GM23338 (cell line): ENCODE results near the gene BMP3. TPM values are rescaled to one million over a fixed set of nuclear protein-coding genes. Genes with fewer than 3 reads are reported as not detected.

Experiments used
- ATAC-seq: fragments of 200-7000 bp; cut with Tn5 transposase; 3 replicates; pipeline ENCODE4 v1.9.1; 2020
- DNase-seq: peaks from one replicate; pipeline ENCODE4 v3.0.0-alpha.2; 2015; ENCODE audit warnings: low spot score
- H2AFZ ChIP-seq: fragments of 200-600 bp; sonication (generic); 2 replicates; pipeline ENCODE4 v1.8.0; 2016; ENCODE audit warnings: antibody characterized with exemption, mild to moderate bottlenecking, moderate library complexity
- H3F3A ChIP-seq: fragments of 200-600 bp; sonication (generic); replicated peaks from 2 replicates; pipeline ENCODE4 v1.8.0; 2017; ENCODE audit warnings: antibody characterized with exemption, mixed run types, low read depth
- H3K27ac ChIP-seq: fragments of 200-600 bp; sonication (generic); 2 replicates; pipeline ENCODE4 v1.6.1; 2016; ENCODE audit warnings: low read depth
- H3K27me3 ChIP-seq: fragments of 200-600 bp; sonication (generic); 2 replicates; pipeline ENCODE4 v1.8.0; 2016; ENCODE audit warnings: mild to moderate bottlenecking, mixed run types, moderate library complexity; ENCODE audit not compliant: insufficient read depth
- H3K36me3 ChIP-seq: fragments of 200-600 bp; sonication (generic); 2 replicates; pipeline ENCODE4 v1.8.0; 2016; ENCODE audit warnings: mild to moderate bottlenecking; ENCODE audit not compliant: insufficient read depth
- H3K4me1 ChIP-seq: fragments of 200-600 bp; sonication (generic); 2 replicates; pipeline ENCODE4 v1.8.0; 2016; ENCODE audit warnings: mild to moderate bottlenecking, moderate library complexity; ENCODE audit not compliant: insufficient read depth
- H3K4me2 ChIP-seq: fragments of 200-600 bp; sonication (generic); 2 replicates; pipeline ENCODE4 v1.7.1; 2017; ENCODE audit warnings: mixed run types
- H3K4me3 ChIP-seq: fragments of 200-600 bp; sonication (generic); 2 replicates; pipeline ENCODE4 v1.6.1; 2016; ENCODE audit warnings: mixed run types
- H3K79me2 ChIP-seq: fragments of 200-600 bp; sonication (generic); replicated peaks from 2 replicates; pipeline ENCODE4 v1.8.0; 2017; ENCODE audit warnings: mild to moderate bottlenecking; ENCODE audit not compliant: insufficient read depth
- H3K9me2 ChIP-seq: fragments of 200-600 bp; sonication (generic); 2 replicates; pipeline ENCODE4 v1.8.0; 2017; ENCODE audit not compliant: insufficient read depth
- H4K20me1 ChIP-seq: fragments of 200-600 bp; sonication (generic); replicated peaks from 2 replicates; pipeline ENCODE4 v1.8.0; 2017; ENCODE audit warnings: mild to moderate bottlenecking; ENCODE audit not compliant: insufficient read depth
- H3K27ac Mint-ChIP-seq: 2 replicates; pipeline ENCODE4 v1.8.0; 2020; ENCODE audit warnings: inconsistent platforms, mild to moderate bottlenecking, moderate library complexity, mixed read lengths
- H3K27me3 Mint-ChIP-seq: 3 replicates; pipeline ENCODE4 v1.8.0; 2022; ENCODE audit warnings: low read depth, mild to moderate bottlenecking, moderate library complexity, mixed read lengths, inconsistent platforms; ENCODE audit not compliant: insufficient read depth, poor library complexity
- H3K36me3 Mint-ChIP-seq: 3 replicates; pipeline ENCODE4 v1.8.0; 2021; ENCODE audit warnings: low read depth, mild to moderate bottlenecking, inconsistent platforms, moderate library complexity, mixed read lengths
- H3K4me1 Mint-ChIP-seq: 3 replicates; pipeline ENCODE4 v1.8.0; 2020; ENCODE audit warnings: mild to moderate bottlenecking, inconsistent platforms, mixed read lengths
- H3K4me3 Mint-ChIP-seq: 3 replicates; pipeline ENCODE4 v1.8.0; 2021; ENCODE audit warnings: moderate library complexity, mild to moderate bottlenecking, inconsistent platforms, mixed read lengths
- H3K9me3 Mint-ChIP-seq: 3 replicates; pipeline ENCODE4 v1.8.0; 2020; ENCODE audit warnings: moderate library complexity, mild to moderate bottlenecking, inconsistent platforms, mixed read lengths
- CREB1 ChIP-seq: fragments of 250-450 bp; sonication (Bioruptor Pico); IDR thresholded peaks from 2 replicates; pipeline ENCODE4 v1.5.0; 2020; ENCODE audit warnings: low read depth, mild to moderate bottlenecking, moderate library complexity
- CTCF ChIP-seq, 2 experiments: fragments of 200-600 bp in 1 of 2; sonication (generic) in 1 of 2; conservative IDR thresholded peaks; 2 replicates each; pipeline versions ENCODE4 v1.5.1 to v1.6.1; 2016 to 2017; ENCODE audit warnings: antibody characterized with exemption in 2 of 2, low read depth in 2 of 2, mild to moderate bottlenecking in 2 of 2, moderate library complexity in 1 of 2
- ETS1 ChIP-seq: IDR thresholded peaks from 2 replicates; pipeline ENCODE4 v1.6.1; 2016; ENCODE audit warnings: antibody characterized with exemption
- EZH2 ChIP-seq: fragments of 200-600 bp; sonication (generic); IDR thresholded peaks from one replicate; pipeline ENCODE4 v1.8.0; 2017; ENCODE audit warnings: antibody characterized with exemption, mild to moderate bottlenecking, low read depth; ENCODE audit not compliant: unreplicated experiment
- EZH2phosphoT487 ChIP-seq: fragments of 200-600 bp; sonication (generic); IDR thresholded peaks from one replicate; pipeline ENCODE4 v1.8.1; 2018; ENCODE audit warnings: antibody characterized with exemption; ENCODE audit not compliant: unreplicated experiment
- JUNB ChIP-seq: IDR thresholded peaks from one replicate; pipeline ENCODE4 v1.6.1; 2016; ENCODE audit warnings: antibody characterized with exemption; ENCODE audit not compliant: unreplicated experiment
- NANOG ChIP-seq: IDR thresholded peaks from 2 replicates; pipeline ENCODE4 v1.6.1; 2016; ENCODE audit warnings: antibody characterized with exemption, borderline replicate concordance
- POLR2AphosphoS5 ChIP-seq: IDR thresholded peaks from 2 replicates; pipeline ENCODE4 v1.6.1; 2016; ENCODE audit warnings: antibody characterized with exemption, low read depth
- REST ChIP-seq: IDR thresholded peaks from one replicate; pipeline ENCODE4 v1.6.1; 2018; ENCODE audit warnings: antibody characterized with exemption; ENCODE audit not compliant: unreplicated experiment
- STAT1 ChIP-seq: IDR thresholded peaks from one replicate; pipeline ENCODE4 v1.6.1; 2016; ENCODE audit warnings: antibody characterized with exemption; ENCODE audit not compliant: unreplicated experiment
- ZNF114 ChIP-seq: fragments of 250-450 bp; sonication (Bioruptor Pico); IDR thresholded peaks from 2 replicates; pipeline ENCODE4 v1.5.0; 2020; ENCODE audit warnings: mild to moderate bottlenecking, moderate library complexity
- ZNF331 ChIP-seq: fragments of 250-450 bp; sonication (Bioruptor Pico); IDR thresholded peaks from 2 replicates; pipeline ENCODE4 v1.5.0; 2020; ENCODE audit warnings: low read depth, mild to moderate bottlenecking, moderate library complexity
- ZNF462 ChIP-seq: fragments of 250-450 bp; sonication (Bioruptor Pico); IDR thresholded peaks from 2 replicates; pipeline ENCODE4 v1.5.0; 2020; ENCODE audit warnings: mild to moderate bottlenecking, moderate library complexity
- polyA plus RNA-seq: library from polyadenylated mRNA; unstranded; fragments of >200 nt; fragmentation: Nextera tagmentation; extraction: Ambion mirVana; gene quantifications from 2 replicates; pipeline ENCODE4 v1.2.1, GENCODE V29; 2016
- total RNA-seq: library from RNA; depleted of rRNA; stranded (reverse); fragments of >200 nt; shearing (Covaris generic); gene quantifications from 2 replicates; pipeline ENCODE4 v1.2.3, GENCODE V29; 2014

Gene BMP3
- total and polyA plus RNA-seq, 2 experiments from 2014 or later: 0.10 TPM; not detected in 1

- H3F3A ChIP-seq: no peaks in the 10 kb centered on the region
- no peak for TF ChIP-seq POLR2AphosphoS5
- TF ChIP-seq NANOG: no peak
- no peak for TF ChIP-seq JUNB
- TF ChIP-seq ZNF114: no peak
- no peak for TF ChIP-seq ZNF462 (CRISPR knock-in tag)
- no peak for TF ChIP-seq STAT1
- TF ChIP-seq CREB1 (CRISPR knock-in tag): no peak
- TF ChIP-seq ZNF331: no peak
- no peak for TF ChIP-seq CTCF (conservative IDR thresholded peaks at IDR 0.05; ENCODE audit: low read depth in 2 of 2)
- no peak for TF ChIP-seq EZH2
- TF ChIP-seq REST: no peak
- TF ChIP-seq EZH2phosphoT487: no peak
- TF ChIP-seq ETS1: no peak
- Mint-ChIP-seq H3K27ac (no peak overlapping the region), H3K27me3 (peaks cover 3% of the 10 kb centered on the region), H3K4me1 (peaks cover 11% of the 10 kb centered on the region; the same call in 2 of the 3 replicates), H3K36me3 (no peaks in the 10 kb centered on the region; the same call in 2 of the 3 replicates), H3K4me3 (no peak overlapping the region), H3K9me3 (peaks cover 8% of the 10 kb centered on the region; the same call in 2 of the 3 replicates)
- H3K4me1 ChIP-seq: peaks cover 5% of the 10 kb centered on the region; the same call in 1 of the 2 replicates
- peaks cover 4% of the 10 kb centered on the region for H3K9me2 ChIP-seq
- H2AFZ ChIP-seq: no peak overlapping the region; the same call in 1 of the 2 replicates
- H3K4me2 ChIP-seq: no peak overlapping the region
- no peaks in the 10 kb centered on the region for H3K79me2 ChIP-seq
- H4K20me1 ChIP-seq: no peaks in the 10 kb centered on the region
- ATAC-seq (no peak), DNase-seq (no peak)
- no peak overlapping the region for H3K27ac ChIP-seq
- H3K4me3 ChIP-seq: no peak overlapping the region
- no peaks in the 10 kb centered on the region for H3K36me3 ChIP-seq
- no peaks in the 10 kb centered on the region for H3K27me3 ChIP-seq
These were observed 23.1 kb upstream of the BMP3 start for GRCh38 chr4:81007417-81007816.
